NOMO-1 (cell line): Measurements from ENCODE around the gene RGL4.

Experiments
- DNase-seq, 2 experiments: peaks; one replicate each; lab custom pipeline; 2025; ENCODE audit not compliant: unreplicated experiment in 2 of 2; lab: John Stamatoyannopoulos, UW

RGL4 gene

GRCh38 chr22:23728108-23728507 lies 37.3 kb downstream of the RGL4 start:
- peak; percentile 7 to 25 for DNase-seq

- no peak for DNase-seq
Observed at GRCh38 chr22:23737696-23738095, 46.9 kb downstream of the RGL4 start.

- DNase-seq, result no peak
Observed at GRCh38 chr22:23742505-23743264, 51.9 kb downstream of the RGL4 start.

GRCh38 chr22:23743303-23743705 lies 52.5 kb downstream of the RGL4 start:
- no peak for DNase-seq

- DNase-seq, result no peak
Observed at GRCh38 chr22:23744001-23744400, 53.2 kb downstream of the RGL4 start.

- no peak for DNase-seq
Observed at GRCh38 chr22:23744485-23744884, 53.7 kb downstream of the RGL4 start.

- DNase-seq, result no peak
Observed at GRCh38 chr22:23745791-23746190, 55.0 kb downstream of the RGL4 start.
